Testis (tissue), 2 donors: ENCODE results near the gene XYLT1.

Experiments used
- CTCF ChIP-seq, 3 experiments: fragments of 450-650 bp in 2 of 3; fragments of 200-600 bp in 1 of 3; sonication (generic) in 1 of 3; IDR thresholded peaks; one replicate each; pipeline ENCODE4 v1.5.1; 2016 to 2019; ENCODE audit warnings: antibody characterized with exemption in 3 of 3, mild to moderate bottlenecking in 2 of 3, moderate library complexity in 1 of 3
- POLR2A ChIP-seq: fragments of 450-650 bp; IDR thresholded peaks from one replicate; pipeline ENCODE4 v1.6.1; 2017; ENCODE audit warnings: antibody characterized with exemption, mild to moderate bottlenecking, moderate library complexity

GRCh38 chr16:17387256-17387655 is 83.5 kb downstream of the XYLT1 start:
- TF ChIP-seq POLR2A (no peak), CTCF (IDR thresholded peaks at IDR 0.05) (no peak)
